Measurements from ENCODE around the gene AFF2.

AFF2 gene

GRCh38 chrX:148698221-148698620, 197.8 kb downstream of the AFF2 start:
- FAIRE-seq = no peak

GRCh38 chrX:148700021-148700420, 199.6 kb downstream of the AFF2 start:
- FAIRE-seq (no peak), DNase-seq (ENCODE audit: insufficient read length, low spot score) (no peak)

More at GRCh38 chrX:148698221-148698620, 197.8 kb downstream of the AFF2 start:
- no peak for DNase-seq (ENCODE audit: insufficient read length, low spot score)
- no peak for TF ChIP-seq PAX5 (IDR thresholded peaks at IDR 0.05; ENCODE audit: insufficient read depth, low read length, severe bottlenecking)
- no peak for TF ChIP-seq POU2F2 (IDR thresholded peaks at IDR 0.05; ENCODE audit: low read depth, low read length)
- TF ChIP-seq POLR2AphosphoS5 (IDR thresholded peaks at IDR 0.05; ENCODE audit: low read depth, low read length) = no peak
- no peak for TF ChIP-seq POLR2A (IDR thresholded peaks at IDR 0.05; ENCODE audit: low read depth, low read length)
- TF ChIP-seq SPI1 (IDR thresholded peaks at IDR 0.05; ENCODE audit: low read depth, low read length) = no peak
- no peak for TF ChIP-seq TAF1 (IDR thresholded peaks at IDR 0.05; ENCODE audit: low read depth, low read length)

GRCh38 chrX:148713981-148714380, 213.6 kb downstream of the AFF2 start:
- FAIRE-seq (no peak), DNase-seq (ENCODE audit: insufficient read length, low spot score) (no peak)
- no peak for TF ChIP-seq POLR2AphosphoS5 (IDR thresholded peaks at IDR 0.05; ENCODE audit: low read depth, low read length)
- TF ChIP-seq POLR2A (IDR thresholded peaks at IDR 0.05; ENCODE audit: low read depth, low read length) = no peak
- TF ChIP-seq PAX5 (IDR thresholded peaks at IDR 0.05; ENCODE audit: insufficient read depth, low read length, severe bottlenecking) = no peak
- no peak for TF ChIP-seq SPI1 (IDR thresholded peaks at IDR 0.05; ENCODE audit: low read depth, low read length)
- no peak for TF ChIP-seq POU2F2 (IDR thresholded peaks at IDR 0.05; ENCODE audit: low read depth, low read length)
- no peak for TF ChIP-seq TAF1 (IDR thresholded peaks at IDR 0.05; ENCODE audit: low read depth, low read length)

More at GRCh38 chrX:148700021-148700420, 199.6 kb downstream of the AFF2 start:
- TF ChIP-seq POLR2A (IDR thresholded peaks at IDR 0.05; ENCODE audit: low read depth, low read length) = no peak
- no peak for TF ChIP-seq PAX5 (IDR thresholded peaks at IDR 0.05; ENCODE audit: insufficient read depth, low read length, severe bottlenecking)
- TF ChIP-seq POU2F2 (IDR thresholded peaks at IDR 0.05; ENCODE audit: low read depth, low read length) = no peak
- no peak for TF ChIP-seq POLR2AphosphoS5 (IDR thresholded peaks at IDR 0.05; ENCODE audit: low read depth, low read length)
- TF ChIP-seq SPI1 (IDR thresholded peaks at IDR 0.05; ENCODE audit: low read depth, low read length) = no peak
- no peak for TF ChIP-seq TAF1 (IDR thresholded peaks at IDR 0.05; ENCODE audit: low read depth, low read length)

- TF ChIP-seq TAF1 (IDR thresholded peaks at IDR 0.05; ENCODE audit: low read depth, low read length) = no peak
- no peak for TF ChIP-seq POLR2A (IDR thresholded peaks at IDR 0.05; ENCODE audit: low read depth, low read length)
- no peak for TF ChIP-seq PAX5 (IDR thresholded peaks at IDR 0.05; ENCODE audit: insufficient read depth, low read length, severe bottlenecking)
- no peak for TF ChIP-seq SPI1 (IDR thresholded peaks at IDR 0.05; ENCODE audit: low read depth, low read length)
- TF ChIP-seq POLR2AphosphoS5 (IDR thresholded peaks at IDR 0.05; ENCODE audit: low read depth, low read length) = no peak
- TF ChIP-seq POU2F2 (IDR thresholded peaks at IDR 0.05; ENCODE audit: low read depth, low read length) = no peak
- no peak for FAIRE-seq
- DNase-seq (ENCODE audit: insufficient read length, low spot score) = no peak
Measured at GRCh38 chrX:148715361-148715760, 214.9 kb downstream of the AFF2 start.

GRCh38 chrX:148722966-148723365, 222.5 kb downstream of the AFF2 start:
- TF ChIP-seq TAF1 (IDR thresholded peaks at IDR 0.05; ENCODE audit: low read depth, low read length) (no peak), PAX5 (IDR thresholded peaks at IDR 0.05; ENCODE audit: insufficient read depth, low read length, severe bottlenecking) (no peak), POU2F2 (IDR thresholded peaks at IDR 0.05; ENCODE audit: low read depth, low read length) (no peak), SPI1 (IDR thresholded peaks at IDR 0.05; ENCODE audit: low read depth, low read length) (no peak), POLR2AphosphoS5 (IDR thresholded peaks at IDR 0.05; ENCODE audit: low read depth, low read length) (no peak), POLR2A (IDR thresholded peaks at IDR 0.05; ENCODE audit: low read depth, low read length) (no peak)
- no peak for DNase-seq (ENCODE audit: insufficient read length, low spot score)
- FAIRE-seq = no peak

GRCh38 chrX:148723551-148723950, 223.1 kb downstream of the AFF2 start:
- DNase-seq (ENCODE audit: insufficient read length, low spot score) (no peak), FAIRE-seq (no peak)
- TF ChIP-seq POLR2AphosphoS5 (IDR thresholded peaks at IDR 0.05; ENCODE audit: low read depth, low read length) = no peak

GRCh38 chrX:148728901-148729300, 228.5 kb downstream of the AFF2 start:
- DNase-seq (ENCODE audit: insufficient read length, low spot score) (no peak), FAIRE-seq (no peak)
- TF ChIP-seq PAX5 (IDR thresholded peaks at IDR 0.05; ENCODE audit: insufficient read depth, low read length, severe bottlenecking) = no peak
- no peak for TF ChIP-seq POU2F2 (IDR thresholded peaks at IDR 0.05; ENCODE audit: low read depth, low read length)
- TF ChIP-seq POLR2AphosphoS5 (IDR thresholded peaks at IDR 0.05; ENCODE audit: low read depth, low read length) = no peak
- no peak for TF ChIP-seq TAF1 (IDR thresholded peaks at IDR 0.05; ENCODE audit: low read depth, low read length)
- no peak for TF ChIP-seq POLR2A (IDR thresholded peaks at IDR 0.05; ENCODE audit: low read depth, low read length)
- TF ChIP-seq SPI1 (IDR thresholded peaks at IDR 0.05; ENCODE audit: low read depth, low read length) = no peak

- no peak for FAIRE-seq
- TF ChIP-seq POLR2AphosphoS5 (IDR thresholded peaks at IDR 0.05; ENCODE audit: low read depth, low read length) = no peak
- TF ChIP-seq SPI1 (IDR thresholded peaks at IDR 0.05; ENCODE audit: low read depth, low read length) = no peak
- TF ChIP-seq POU2F2 (IDR thresholded peaks at IDR 0.05; ENCODE audit: low read depth, low read length) = no peak
- no peak for TF ChIP-seq POLR2A (IDR thresholded peaks at IDR 0.05; ENCODE audit: low read depth, low read length)
- no peak for TF ChIP-seq TAF1 (IDR thresholded peaks at IDR 0.05; ENCODE audit: low read depth, low read length)
- no peak for TF ChIP-seq PAX5 (IDR thresholded peaks at IDR 0.05; ENCODE audit: insufficient read depth, low read length, severe bottlenecking)
- no peak for DNase-seq (ENCODE audit: insufficient read length, low spot score)
Measured at GRCh38 chrX:148732743-148733142, 232.3 kb downstream of the AFF2 start.

- TF ChIP-seq POLR2A (IDR thresholded peaks at IDR 0.05; ENCODE audit: low read depth, low read length) (no peak), PAX5 (IDR thresholded peaks at IDR 0.05; ENCODE audit: insufficient read depth, low read length, severe bottlenecking) (no peak), TAF1 (IDR thresholded peaks at IDR 0.05; ENCODE audit: low read depth, low read length) (no peak), POU2F2 (IDR thresholded peaks at IDR 0.05; ENCODE audit: low read depth, low read length) (no peak), POLR2AphosphoS5 (IDR thresholded peaks at IDR 0.05; ENCODE audit: low read depth, low read length) (no peak), SPI1 (IDR thresholded peaks at IDR 0.05; ENCODE audit: low read depth, low read length) (no peak)
- FAIRE-seq = no peak
- no peak for DNase-seq (ENCODE audit: insufficient read length, low spot score)
Measured at GRCh38 chrX:148741441-148741840, 241.0 kb downstream of the AFF2 start.

- TF ChIP-seq PAX5 (IDR thresholded peaks at IDR 0.05; ENCODE audit: insufficient read depth, low read length, severe bottlenecking) (no peak), POLR2AphosphoS5 (IDR thresholded peaks at IDR 0.05; ENCODE audit: low read depth, low read length) (no peak), TAF1 (IDR thresholded peaks at IDR 0.05; ENCODE audit: low read depth, low read length) (no peak), SPI1 (IDR thresholded peaks at IDR 0.05; ENCODE audit: low read depth, low read length) (no peak), POU2F2 (IDR thresholded peaks at IDR 0.05; ENCODE audit: low read depth, low read length) (no peak), POLR2A (IDR thresholded peaks at IDR 0.05; ENCODE audit: low read depth, low read length) (no peak)
- no peak for DNase-seq (ENCODE audit: insufficient read length, low spot score)
- FAIRE-seq = no peak
Measured at GRCh38 chrX:148755111-148755510, 254.7 kb downstream of the AFF2 start.
